Activated CD4-positive, alpha-beta T cell treated with anti-CD3 and anti-CD28 coated beads, Interleukin-2, amount 50 U/mL, for 24 hours (primary cell): ENCODE data around the gene HS2ST1.
"Not testable (repeated sequence)": the region's sequence is repeated elsewhere in the genome, so short reads cannot be mapped to it uniquely, and the experiment has no call there.

ENCODE experiments used
- DNase-seq, 2 donors: peaks; one replicate each; pipeline ENCODE4 v3.0.0-alpha.2; 2020; ENCODE audit warnings: low read depth in 1 of 2, low spot score in 1 of 2

Gene HS2ST1

GRCh38 chr1:86924324-86924960 lies 10.0 kb downstream of the HS2ST1 start:
- DNase-seq: no peak

DNA sequence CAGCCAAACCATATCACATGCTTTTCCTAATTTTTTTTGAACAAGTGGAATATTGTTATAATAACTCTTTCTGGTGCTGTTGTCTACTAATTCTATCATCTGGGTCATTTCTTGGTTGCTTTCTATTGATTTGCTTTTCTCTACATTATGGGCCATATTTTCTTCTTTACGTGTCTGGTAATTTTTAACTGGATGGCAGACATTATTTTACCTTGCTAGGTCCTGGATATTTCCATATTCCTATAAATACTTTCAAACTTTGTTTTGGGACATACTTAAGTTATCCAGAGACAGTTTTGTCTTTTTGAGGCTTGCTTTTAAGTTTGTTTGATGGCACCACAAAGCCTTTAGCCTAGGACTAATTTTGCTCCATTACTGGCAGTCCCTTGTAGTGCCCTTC lies 11.3 kb downstream of the HS2ST1 start:
- DNase-seq: no peak

DNA sequence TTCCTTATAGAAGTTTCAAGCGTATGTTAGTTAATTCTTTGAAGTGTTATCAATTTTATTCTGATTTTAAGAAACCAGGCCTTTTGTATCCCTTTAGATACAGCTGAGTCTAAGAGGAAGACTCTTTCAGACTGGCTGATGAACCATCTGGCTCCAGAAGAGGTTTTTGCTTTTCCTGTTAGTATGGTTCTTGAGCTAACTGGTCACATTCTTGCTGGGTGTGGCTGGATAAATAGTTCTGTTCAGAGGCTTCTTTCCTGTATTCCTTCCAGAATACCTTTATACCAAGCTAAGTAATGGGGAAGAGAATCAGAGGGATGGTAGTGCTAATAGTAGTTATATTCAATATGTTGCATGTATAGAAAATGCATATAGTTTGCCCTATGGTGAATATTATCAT lies 12.4 kb downstream of the HS2ST1 start:
- no peak for DNase-seq

- DNase-seq: no peak
Observed at GRCh38 chr1:86928819-86929218, 14.4 kb downstream of the HS2ST1 start.

GRCh38 chr1:86933051-86933450 lies 18.6 kb downstream of the HS2ST1 start:
- no peak for DNase-seq

DNA sequence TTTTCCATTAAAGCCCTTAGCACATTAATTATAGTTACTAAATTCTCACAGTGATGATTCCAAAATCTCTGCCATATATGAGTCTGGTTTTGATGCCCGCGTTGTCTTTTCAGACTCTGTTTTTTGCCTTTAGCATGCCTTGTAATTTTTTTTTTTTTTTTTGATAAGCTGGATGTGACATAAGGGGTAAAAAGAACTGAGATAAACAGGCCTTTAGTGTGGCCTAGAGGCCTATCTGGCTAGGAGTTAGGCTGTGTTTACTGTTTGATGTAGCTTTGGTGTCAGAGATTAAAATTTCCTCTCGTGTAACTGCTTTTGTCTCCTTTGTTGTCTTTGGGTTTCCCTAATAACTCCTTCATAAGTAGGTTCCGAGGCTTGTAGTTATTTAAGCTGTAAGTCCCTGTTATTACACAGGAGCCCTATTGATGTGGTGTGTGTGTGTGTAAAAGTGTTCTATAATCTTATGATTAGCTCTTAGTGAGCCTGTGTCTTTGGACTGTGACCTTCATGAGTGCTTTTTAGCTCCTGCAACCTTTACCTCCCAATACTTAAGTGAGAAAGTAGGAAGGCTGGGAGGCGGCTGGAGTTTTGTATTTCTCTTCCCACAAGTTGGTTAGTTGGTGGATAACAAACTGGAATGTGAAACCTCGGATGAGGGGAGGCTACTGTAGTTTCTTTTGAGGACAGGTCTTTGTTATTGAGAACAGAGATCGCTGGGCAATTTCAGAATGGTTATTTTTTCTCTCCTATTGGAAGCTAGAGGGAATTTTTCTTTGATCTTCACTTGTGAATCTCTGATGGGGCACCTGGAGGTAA lies 19.3 kb downstream of the HS2ST1 start:
- no peak for DNase-seq

DNA sequence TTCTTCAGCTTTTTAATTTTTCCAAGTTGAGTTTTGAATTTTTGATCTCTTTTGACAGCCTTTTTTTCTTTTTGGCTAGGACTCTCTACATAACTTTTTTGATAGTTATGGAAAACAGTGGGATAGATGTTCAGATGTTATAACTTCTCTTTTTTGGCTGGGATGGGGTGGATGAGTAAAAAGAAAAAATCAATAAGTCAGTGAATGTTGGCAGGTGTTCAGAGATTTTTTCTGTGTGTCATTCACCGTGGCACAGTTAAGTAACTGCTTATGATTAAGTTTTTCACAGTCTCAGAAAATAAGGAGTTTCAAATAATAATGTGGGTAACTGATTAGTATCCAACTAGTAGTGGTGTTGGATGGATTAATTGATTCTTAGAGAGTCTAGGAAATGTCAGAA lies 24.0 kb downstream of the HS2ST1 start:
- no peak for DNase-seq

DNA sequence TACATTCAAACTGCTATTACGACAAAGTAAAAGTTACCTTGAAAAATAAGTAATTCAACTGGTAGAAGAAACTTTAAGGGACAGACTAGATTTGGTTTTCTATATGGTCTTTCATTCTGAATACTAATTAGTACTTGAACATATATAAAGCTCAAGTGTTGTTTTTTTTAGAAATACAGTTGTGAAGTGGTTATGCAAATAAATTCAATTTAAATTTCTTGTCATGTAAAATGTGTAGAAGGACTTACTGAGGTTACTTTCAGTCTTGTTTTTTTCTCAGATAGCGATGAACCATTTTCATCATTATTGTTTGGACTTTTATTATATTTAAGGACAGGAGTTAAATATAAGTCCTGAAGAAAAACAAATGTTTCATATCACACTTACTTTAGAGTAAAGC lies 24.4 kb downstream of the HS2ST1 start:
- DNase-seq: no peak

DNA sequence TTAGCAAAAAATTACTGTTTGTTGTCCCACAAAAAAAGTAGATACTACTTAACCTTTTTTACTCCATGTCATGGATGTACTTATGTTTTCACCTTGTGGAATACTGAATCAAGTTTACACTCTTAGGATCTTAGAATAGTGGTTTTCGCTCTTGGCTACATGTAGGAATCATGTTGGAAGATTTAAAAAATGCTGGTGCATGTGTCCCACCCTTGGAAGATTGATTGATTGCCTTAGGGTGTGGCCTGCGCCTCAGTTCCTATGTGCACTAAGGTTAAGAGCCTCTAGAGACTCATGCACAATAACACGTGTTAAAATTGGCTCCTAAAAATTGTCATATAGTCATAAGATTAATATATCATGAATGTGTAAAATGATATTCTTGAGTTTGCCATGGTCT lies 25.0 kb downstream of the HS2ST1 start:
- DNase-seq: no peak

GRCh38 chr1:86940599-86940998 lies 26.2 kb downstream of the HS2ST1 start:
- no peak for DNase-seq

GRCh38 chr1:86942042-86942441 lies 27.6 kb downstream of the HS2ST1 start:
- DNase-seq: no peak

GRCh38 chr1:86942743-86943142 lies 28.3 kb downstream of the HS2ST1 start:
- no peak for DNase-seq

DNA sequence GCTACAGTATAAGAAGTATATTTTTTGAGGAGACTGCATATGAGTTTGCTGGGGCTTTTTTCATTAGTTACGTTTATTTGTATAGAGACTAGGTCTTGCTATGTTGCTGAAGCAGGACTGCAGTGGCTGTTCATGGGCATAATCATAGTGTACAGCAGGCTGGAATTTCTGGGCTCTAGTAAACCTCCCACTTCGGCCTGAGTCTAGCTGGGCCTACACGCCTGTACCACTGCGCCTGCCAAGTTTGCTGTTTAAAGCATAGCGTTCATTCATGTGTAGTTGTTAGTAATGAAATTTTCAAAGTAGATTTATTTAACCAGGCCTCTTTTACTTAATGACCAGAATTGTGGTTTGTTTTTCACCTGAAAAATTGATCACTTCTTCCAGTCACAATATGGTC lies 33.8 kb downstream of the HS2ST1 start:
- DNase-seq: no peak

GRCh38 chr1:86950712-86951419 lies 36.4 kb downstream of the HS2ST1 start:
- no peak for DNase-seq

DNA sequence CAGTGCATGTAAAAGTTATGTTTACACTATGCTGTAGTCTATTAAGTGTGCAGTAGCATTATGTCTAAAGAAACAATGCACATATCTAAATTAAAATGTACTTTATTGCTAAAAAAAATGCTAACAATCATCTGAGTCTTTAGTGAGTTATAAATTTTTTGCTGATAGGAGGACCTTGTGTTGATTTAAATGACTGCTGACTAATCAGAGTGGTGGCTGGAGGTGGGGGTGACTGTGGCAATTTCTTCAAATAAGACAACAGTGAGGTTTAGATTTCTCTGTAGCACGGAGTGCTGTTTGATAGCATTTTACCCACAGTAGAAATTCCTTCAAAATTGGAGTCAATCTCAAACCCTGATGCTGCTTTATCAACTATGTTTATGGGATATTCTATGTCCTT lies 37.0 kb downstream of the HS2ST1 start:
- no peak for DNase-seq

DNA sequence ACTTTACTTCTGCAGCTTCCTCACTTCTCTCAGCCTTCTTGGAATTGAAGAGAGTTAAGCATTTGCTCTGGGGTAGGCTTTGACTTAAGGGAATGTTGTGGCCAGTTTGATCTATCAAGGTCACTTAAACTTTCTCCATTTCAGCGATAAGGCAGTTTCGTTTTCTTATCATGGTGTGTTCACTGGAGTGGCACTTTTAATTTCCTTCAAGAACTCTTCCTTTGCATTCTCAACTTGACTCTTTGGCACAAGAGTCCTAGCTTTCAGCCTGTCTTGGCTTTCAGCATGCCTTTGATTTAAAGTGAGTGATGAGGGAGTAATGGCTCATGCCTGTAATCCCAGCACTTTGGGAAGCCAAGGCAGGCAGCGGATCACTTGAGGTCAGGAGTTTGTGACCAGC lies 38.7 kb downstream of the HS2ST1 start:
- DNase-seq: no peak

GRCh38 chr1:86955678-86956077 lies 41.2 kb downstream of the HS2ST1 start:
- DNase-seq: no peak

- no peak for DNase-seq
Observed at GRCh38 chr1:86956221-86956620, 41.8 kb downstream of the HS2ST1 start.

DNA sequence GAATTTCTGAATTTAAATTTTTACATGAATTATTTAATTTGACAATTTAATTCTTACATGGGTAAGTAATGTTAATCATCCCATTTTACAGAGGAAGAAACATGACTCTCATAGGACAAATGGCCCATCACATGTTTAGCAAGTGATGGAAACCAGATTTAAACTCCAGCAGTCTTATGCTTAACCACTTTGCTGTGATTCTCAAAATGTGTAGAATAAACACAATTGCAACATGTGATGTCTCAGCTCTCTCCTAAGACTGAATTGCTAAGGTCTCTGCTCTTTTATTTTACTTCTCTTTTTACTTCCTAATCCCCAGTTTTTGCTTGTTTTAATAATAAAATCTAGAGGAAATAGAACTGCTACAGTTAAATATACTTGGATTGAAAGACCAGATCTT lies 42.8 kb downstream of the HS2ST1 start:
- no peak for DNase-seq

DNA sequence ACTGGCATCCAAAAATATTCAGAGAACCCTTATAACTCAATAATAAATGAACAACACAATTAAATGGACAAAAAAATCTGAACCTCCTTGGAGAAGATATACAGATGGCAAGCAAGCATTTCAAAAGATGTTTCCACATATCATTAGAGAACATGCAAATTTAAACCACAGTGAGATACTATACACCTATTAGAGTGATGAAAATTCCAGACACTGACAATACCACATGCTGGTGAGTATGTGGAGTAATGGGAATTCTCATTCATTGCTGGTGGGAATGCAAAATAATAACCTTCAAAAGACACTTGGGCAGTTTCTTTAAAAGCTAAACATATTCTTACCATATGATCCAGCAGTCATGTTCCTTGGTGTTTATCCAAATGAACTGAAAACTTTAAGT lies 46.1 kb downstream of the HS2ST1 start:
- no peak for DNase-seq

DNA sequence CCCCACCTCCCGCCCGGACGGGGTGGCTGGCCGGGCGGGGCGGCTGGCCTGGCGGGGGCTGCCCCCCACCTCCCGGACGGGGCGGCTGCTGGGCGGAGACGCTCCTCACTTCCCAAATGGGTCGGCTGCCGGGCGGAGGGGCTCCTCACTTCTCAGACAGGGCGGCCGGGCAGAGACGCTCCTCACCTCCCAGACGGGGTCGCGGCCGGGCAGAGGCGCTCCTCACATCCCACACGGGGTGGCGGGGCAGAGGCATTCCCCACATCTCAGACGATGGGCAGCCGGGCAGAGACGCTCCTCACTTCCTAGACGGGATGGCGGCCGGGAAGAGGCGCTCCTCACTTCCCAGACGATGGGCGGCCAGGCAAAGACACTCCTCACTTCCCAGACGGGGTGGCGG lies 49.4 kb downstream of the HS2ST1 start:
- not testable (repeated sequence) for DNase-seq
